Loucy (cell line): ENCODE data around the gene DNAJB12.

Source experiments
- CTCF ChIP-seq: fragments of 200-600 bp; sonication (generic); conservative IDR thresholded peaks from 2 replicates; pipeline ENCODE4 v1.5.1; 2014; ENCODE audit warnings: mild to moderate bottlenecking, antibody characterized with exemption, low read length
- EZH2phosphoT487 ChIP-seq: fragments of 200-600 bp; IDR thresholded peaks from 2 replicates; pipeline ENCODE4 v1.6.1; 2018; ENCODE audit warnings: antibody characterized with exemption, mild to moderate bottlenecking, moderate library complexity, borderline replicate concordance

GRCh38 chr10:72285972-72286521, 68.7 kb downstream of the DNAJB12 start:
- TF ChIP-seq EZH2phosphoT487 (no peak), CTCF (no peak)
